ENCODE data around the gene FLT1. TPM values are rescaled to one million over a fixed set of nuclear protein-coding genes. Genes with fewer than 3 reads are reported as not detected.

The FLT1 gene
- total RNA-seq, 2 experiments from 2014 or later: 2.5 to 3.3 TPM

DNA sequence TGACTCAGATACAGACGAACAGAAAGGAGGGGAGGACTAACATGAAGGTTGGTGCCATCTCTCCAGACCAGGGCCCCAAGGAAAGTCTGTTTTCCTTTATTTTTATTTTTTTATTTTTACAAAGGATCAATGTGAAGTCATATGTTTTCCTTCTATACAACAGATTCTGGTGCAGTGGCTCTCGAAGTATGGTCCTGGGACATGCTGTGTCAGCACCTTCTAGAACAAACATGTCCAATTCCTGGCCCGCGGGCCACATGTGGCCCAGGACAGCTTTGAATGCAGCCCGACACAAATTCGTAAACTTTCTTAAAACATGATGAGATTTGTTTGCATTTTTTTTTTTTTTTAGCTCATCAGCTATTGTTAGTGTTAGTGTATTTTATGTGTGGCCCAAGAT, 174.7 kb downstream of the FLT1 start:
- no peaks in the 10 kb centered on the region for H3K4me1 Mint-ChIP-seq
- no peak for DNase-seq
- no peaks in the 10 kb centered on the region for H3K27me3 Mint-ChIP-seq
- no peak overlapping the region for H3K4me3 Mint-ChIP-seq
- no peak overlapping the region for H3K27ac Mint-ChIP-seq
- H3K36me3 Mint-ChIP-seq: no peaks in the 10 kb centered on the region
- H3K9me3 Mint-ChIP-seq: no peaks in the 10 kb centered on the region

DNA sequence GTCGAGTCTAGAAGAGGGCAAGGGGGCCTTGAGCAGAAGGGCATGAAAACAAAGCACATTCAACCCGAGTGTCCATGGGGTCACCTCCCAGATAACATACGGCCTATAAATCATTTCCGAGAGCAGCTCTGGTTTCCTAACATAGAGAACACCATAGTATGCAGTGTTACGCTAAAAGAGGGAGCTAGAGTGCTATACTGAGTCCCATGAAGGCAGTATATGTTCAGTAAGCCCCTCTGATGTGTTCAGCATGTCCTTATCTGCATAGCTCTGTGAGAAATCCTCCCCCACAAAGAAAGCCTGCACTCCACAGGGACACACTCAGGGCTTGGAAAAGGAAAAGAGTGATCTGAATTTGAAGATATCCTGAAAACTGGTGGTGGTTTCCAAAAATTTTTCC, 175.4 kb downstream of the FLT1 start:
- no peaks in the 10 kb centered on the region for H3K9me3 Mint-ChIP-seq

DNA sequence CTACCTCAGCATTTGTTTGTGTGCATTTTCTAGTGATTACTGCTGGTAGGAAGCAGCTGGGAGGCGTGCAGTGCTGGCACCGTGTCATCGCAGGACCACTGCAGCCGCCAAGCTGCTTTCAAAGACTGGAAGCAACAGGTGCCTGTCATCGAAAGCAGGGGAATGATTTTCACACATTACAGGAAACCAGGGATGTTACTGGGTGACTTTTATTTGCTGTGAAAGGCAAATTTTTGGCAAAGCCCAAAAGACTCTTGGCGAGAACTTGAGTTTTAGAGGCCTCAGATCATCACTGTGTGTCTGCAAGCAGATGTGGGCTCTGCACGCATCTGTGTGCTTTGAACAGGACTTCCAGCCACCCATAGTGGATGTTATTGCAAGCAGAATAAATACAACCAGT, 176.4 kb downstream of the FLT1 start:
- Mint-ChIP-seq H3K27ac (no peak overlapping the region), H3K27me3 (no peaks in the 10 kb centered on the region), H3K9me3 (no peaks in the 10 kb centered on the region), H3K4me3 (no peak overlapping the region), H3K4me1 (no peaks in the 10 kb centered on the region), H3K36me3 (no peaks in the 10 kb centered on the region)
- no peak for DNase-seq

More for the DNA sequence above, 175.4 kb downstream of the FLT1 start:
- Mint-ChIP-seq H3K4me3 (no peak overlapping the region), H3K4me1 (no peaks in the 10 kb centered on the region), H3K36me3 (no peaks in the 10 kb centered on the region), H3K27me3 (no peaks in the 10 kb centered on the region), H3K27ac (no peak overlapping the region)
- DNase-seq: no peak

GRCh38 chr13:28316836-28317235, 178.1 kb downstream of the FLT1 start:
- no peaks in the 10 kb centered on the region for H3K36me3 Mint-ChIP-seq
- H3K27ac Mint-ChIP-seq: no peak overlapping the region
- H3K4me1 Mint-ChIP-seq: no peaks in the 10 kb centered on the region
- no peaks in the 10 kb centered on the region for H3K27me3 Mint-ChIP-seq
- no peak overlapping the region for H3K4me3 Mint-ChIP-seq
- H3K9me3 Mint-ChIP-seq: no peaks in the 10 kb centered on the region
- no peak for DNase-seq

DNA sequence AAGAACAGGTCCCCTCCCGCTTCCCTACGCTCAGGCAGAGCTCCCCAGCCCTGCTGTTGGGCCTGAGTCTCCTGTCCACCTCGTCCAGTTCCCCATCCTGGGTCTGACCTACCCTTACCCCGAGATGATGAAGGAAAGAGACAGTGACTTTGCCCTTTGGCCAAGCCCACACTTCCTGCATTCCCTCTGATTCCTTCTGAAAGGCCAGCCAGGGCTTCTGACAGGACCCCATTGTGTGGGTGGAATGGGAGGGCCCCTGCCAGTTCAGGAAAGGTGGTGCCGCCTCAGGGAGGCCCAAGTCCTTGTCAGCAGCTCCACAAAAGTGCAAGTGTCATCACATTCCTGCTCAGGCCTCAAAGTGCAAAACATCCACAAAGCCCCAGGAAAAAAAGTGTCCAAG, 178.8 kb downstream of the FLT1 start:
- Mint-ChIP-seq H3K27me3 (no peaks in the 10 kb centered on the region), H3K4me1 (no peaks in the 10 kb centered on the region), H3K4me3 (no peak overlapping the region), H3K27ac (no peak overlapping the region), H3K9me3 (no peaks in the 10 kb centered on the region), H3K36me3 (no peaks in the 10 kb centered on the region)
- no peak for DNase-seq

- no peaks in the 10 kb centered on the region for H3K36me3 Mint-ChIP-seq
- no peaks in the 10 kb centered on the region for H3K9me3 Mint-ChIP-seq
- no peak overlapping the region for H3K27ac Mint-ChIP-seq
- no peaks in the 10 kb centered on the region for H3K4me1 Mint-ChIP-seq
- no peak for DNase-seq
- no peaks in the 10 kb centered on the region for H3K27me3 Mint-ChIP-seq
- H3K4me3 Mint-ChIP-seq: no peak overlapping the region
These were observed 180.0 kb downstream of the FLT1 start for GRCh38 chr13:28314879-28315278.

DNA sequence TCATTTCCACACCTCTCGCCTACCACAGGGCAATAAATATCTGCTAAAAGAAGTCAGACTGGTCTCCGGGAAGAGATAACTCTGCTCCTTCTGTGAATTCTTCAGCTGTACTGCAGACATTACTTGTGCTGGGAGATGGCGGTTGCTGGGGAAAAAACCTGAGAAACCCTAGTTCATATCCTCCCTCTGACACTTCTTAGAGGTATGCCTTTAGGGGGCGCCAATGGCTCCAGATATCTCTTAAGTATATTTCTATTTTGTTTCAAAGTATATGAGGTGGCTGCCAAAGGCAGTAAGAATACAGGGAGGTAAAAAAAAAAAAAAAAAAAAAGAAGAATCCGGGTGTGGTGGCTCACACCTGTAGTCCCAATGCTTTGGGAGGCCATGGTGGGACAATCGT, 181.3 kb downstream of the FLT1 start:
- Mint-ChIP-seq H3K36me3 (no peaks in the 10 kb centered on the region), H3K4me3 (no peak overlapping the region), H3K4me1 (no peaks in the 10 kb centered on the region), H3K27ac (no peak overlapping the region), H3K9me3 (no peaks in the 10 kb centered on the region), H3K27me3 (no peaks in the 10 kb centered on the region)
- DNase-seq: no peak

DNA sequence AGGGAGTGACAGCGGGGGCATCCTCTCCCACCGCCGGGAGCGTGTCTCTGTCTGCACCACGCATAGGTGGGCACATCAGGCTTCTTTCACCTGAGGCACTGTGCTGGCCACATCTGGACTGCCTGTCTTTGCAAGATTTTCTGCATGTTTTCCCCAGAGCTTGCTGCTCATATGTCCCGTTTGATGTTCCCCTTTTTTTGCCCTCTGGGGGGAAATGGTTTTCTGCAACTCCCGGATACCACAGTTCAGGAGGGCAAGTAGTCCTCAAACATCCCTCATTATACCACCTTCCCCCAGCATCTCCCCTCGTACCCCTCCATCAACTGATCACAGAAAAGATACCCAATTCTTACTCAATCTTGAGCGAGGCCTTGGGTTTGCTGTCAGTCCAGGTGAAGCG, 188.6 kb downstream of the FLT1 start:
- Mint-ChIP-seq H3K36me3 (peaks cover 2% of the 10 kb centered on the region), H3K27me3 (no peaks in the 10 kb centered on the region), H3K4me3 (no peak overlapping the region), H3K27ac (no peak overlapping the region), H3K9me3 (no peaks in the 10 kb centered on the region), H3K4me1 (peaks cover 13% of the 10 kb centered on the region)
- no peak for DNase-seq

GRCh38 chr13:28301839-28302238, 193.1 kb downstream of the FLT1 start:
- Mint-ChIP-seq H3K36me3 (peaks cover 2% of the 10 kb centered on the region), H3K4me3 (no peak overlapping the region), H3K9me3 (no peaks in the 10 kb centered on the region), H3K4me1 (peaks cover 16% of the 10 kb centered on the region), H3K27ac (no peak overlapping the region), H3K27me3 (no peaks in the 10 kb centered on the region)
- DNase-seq: no peak

- Mint-ChIP-seq H3K4me1 (peaks cover 16% of the 10 kb centered on the region), H3K4me3 (no peak overlapping the region), H3K27me3 (no peaks in the 10 kb centered on the region), H3K36me3 (peaks cover 8% of the 10 kb centered on the region), H3K27ac (no peak overlapping the region), H3K9me3 (no peaks in the 10 kb centered on the region)
- DNase-seq: no peak
These were observed 195.0 kb downstream of the FLT1 start for GRCh38 chr13:28299916-28300315.

DNA sequence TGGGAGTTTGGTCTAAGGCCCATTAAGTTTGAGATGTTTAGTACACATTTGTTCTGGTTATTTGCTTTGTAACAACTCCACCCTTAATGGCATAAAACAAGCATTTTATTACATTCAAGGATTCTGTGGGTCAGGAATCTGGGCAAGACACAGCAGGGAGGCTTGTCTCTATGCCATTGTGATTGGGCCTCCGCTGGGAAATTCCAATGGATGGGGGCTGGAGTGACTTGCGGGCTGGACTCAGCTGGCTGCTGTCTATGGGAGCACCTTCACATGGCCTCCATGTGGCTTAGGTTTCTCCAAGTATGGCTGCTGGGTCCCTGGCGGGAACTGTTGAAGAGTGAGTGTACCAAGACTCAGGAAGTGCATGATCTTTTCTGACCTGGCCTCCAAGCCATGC, 197.6 kb downstream of the FLT1 start:
- no peak for DNase-seq
- no peak overlapping the region for H3K27ac Mint-ChIP-seq
- H3K27me3 Mint-ChIP-seq: no peaks in the 10 kb centered on the region
- H3K36me3 Mint-ChIP-seq: peaks cover 15% of the 10 kb centered on the region
- H3K4me3 Mint-ChIP-seq: no peak overlapping the region
- H3K9me3 Mint-ChIP-seq: no peaks in the 10 kb centered on the region
- peaks cover 13% of the 10 kb centered on the region for H3K4me1 Mint-ChIP-seq

GRCh38 chr13:28286263-28286662, 208.7 kb downstream of the FLT1 start:
- Mint-ChIP-seq H3K9me3 (no peaks in the 10 kb centered on the region), H3K27ac (no peak overlapping the region), H3K4me3 (no peak overlapping the region), H3K36me3 (peaks cover 29% of the 10 kb centered on the region), H3K4me1 (peaks cover 6% of the 10 kb centered on the region), H3K27me3 (no peaks in the 10 kb centered on the region)
- DNase-seq: no peak

DNA sequence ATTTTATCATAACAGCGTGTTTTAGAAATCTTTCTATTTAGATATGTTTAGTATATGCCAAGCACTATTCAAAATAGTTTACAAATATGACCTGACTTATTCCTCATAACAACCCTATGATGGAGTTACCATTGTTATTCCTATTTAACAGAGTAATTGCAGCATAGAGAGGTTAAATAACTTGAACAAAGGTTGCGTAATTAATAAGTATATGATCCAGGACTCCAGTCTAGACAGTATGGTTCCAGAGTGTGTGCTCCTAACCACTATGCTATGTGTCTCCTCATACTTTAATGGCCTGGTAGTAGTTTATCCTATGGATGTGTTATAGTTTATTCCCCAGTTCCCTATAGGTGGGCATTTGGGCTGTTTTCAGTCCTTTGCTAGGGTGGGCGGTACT, 211.3 kb downstream of the FLT1 start:
- H3K9me3 Mint-ChIP-seq: no peaks in the 10 kb centered on the region
- H3K4me1 Mint-ChIP-seq: peaks cover 6% of the 10 kb centered on the region
- peaks cover 41% of the 10 kb centered on the region for H3K36me3 Mint-ChIP-seq
- no peak overlapping the region for H3K27ac Mint-ChIP-seq
- H3K4me3 Mint-ChIP-seq: no peak overlapping the region
- no peaks in the 10 kb centered on the region for H3K27me3 Mint-ChIP-seq
- no peak for DNase-seq

- peaks cover 6% of the 10 kb centered on the region for H3K4me1 Mint-ChIP-seq
- DNase-seq: no peak
- no peak overlapping the region for H3K27ac Mint-ChIP-seq
- H3K27me3 Mint-ChIP-seq: no peaks in the 10 kb centered on the region
- peaks cover 37% of the 10 kb centered on the region for H3K36me3 Mint-ChIP-seq
- no peaks in the 10 kb centered on the region for H3K9me3 Mint-ChIP-seq
- H3K4me3 Mint-ChIP-seq: no peak overlapping the region
These were observed 212.5 kb downstream of the FLT1 start for GRCh38 chr13:28282451-28282850.

- Mint-ChIP-seq H3K4me1 (peaks cover 4% of the 10 kb centered on the region), H3K36me3 (peaks cover 18% of the 10 kb centered on the region), H3K9me3 (no peaks in the 10 kb centered on the region), H3K4me3 (no peak overlapping the region), H3K27ac (no peak overlapping the region), H3K27me3 (no peaks in the 10 kb centered on the region)
- DNase-seq: no peak
These were observed 221.0 kb downstream of the FLT1 start for GRCh38 chr13:28273919-28274318.

DNA sequence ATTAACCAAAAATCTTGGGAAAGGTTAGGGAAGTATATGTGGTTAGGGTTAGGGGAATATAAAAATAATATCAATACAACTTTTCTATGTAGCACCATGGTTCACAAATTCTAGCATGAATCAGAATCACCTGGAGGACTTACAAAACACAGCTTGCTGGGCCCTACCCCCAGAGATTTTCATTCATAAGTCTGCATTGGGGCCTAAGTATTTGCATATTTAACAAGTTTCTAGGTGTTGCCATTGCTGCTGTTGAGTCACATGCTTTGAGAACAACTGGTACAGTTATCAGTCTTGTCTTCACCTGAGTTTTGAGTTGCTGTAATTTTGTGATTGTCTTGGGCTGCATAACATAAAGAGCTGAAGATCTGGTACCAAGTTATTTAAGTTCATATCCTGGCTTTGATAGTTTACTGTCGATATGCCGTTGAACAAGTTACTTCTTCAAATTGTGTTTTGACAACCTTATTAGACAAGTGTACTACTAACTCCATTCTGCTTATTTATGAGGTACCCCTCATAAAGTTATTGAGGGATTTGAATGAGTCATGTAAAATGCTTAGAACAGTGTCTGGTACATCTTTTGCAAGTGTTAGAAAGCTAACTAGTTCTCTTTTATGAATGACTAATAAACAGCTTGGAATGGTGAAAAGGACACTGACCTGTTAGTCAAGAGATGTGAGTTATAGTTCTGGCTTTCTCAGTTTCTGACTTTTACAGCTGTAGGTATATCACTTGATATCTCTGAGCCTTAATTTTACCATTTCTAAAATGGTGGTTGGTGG, 223.7 kb downstream of the FLT1 start:
- no peak for DNase-seq
- no peaks in the 10 kb centered on the region for H3K27me3 Mint-ChIP-seq
- H3K27ac Mint-ChIP-seq: no peak overlapping the region
- H3K9me3 Mint-ChIP-seq: peaks cover 6% of the 10 kb centered on the region
- peaks cover 34% of the 10 kb centered on the region for H3K36me3 Mint-ChIP-seq
- peaks cover 14% of the 10 kb centered on the region for H3K4me1 Mint-ChIP-seq
- H3K4me3 Mint-ChIP-seq: no peak overlapping the region

Measured in activated naive CD8-positive, alpha-beta T cell treated with anti-CD3 and anti-CD28 coated beads for 36 hours (primary cell).